CD14-positive monocyte (primary cell): Measurements from ENCODE around the gene PRMT5. TPM values are rescaled to one million over a fixed set of nuclear protein-coding genes. Genes with fewer than 3 reads are reported as not detected.
A peak's percentile ranks its signal among the peaks of the same experiment; 100 is the strongest.

Experiments
- DNase-seq, 3 donors: peaks; one replicate each; pipeline ENCODE4 v3.0.0-alpha.2; 2011 to 2022
- H2AFZ ChIP-seq: 2 replicates; pipeline ENCODE4 v1.6.0; 2012; ENCODE audit warnings: mild to moderate bottlenecking, low read depth, low read length, inconsistent platforms; ENCODE audit not compliant: insufficient read depth, poor library complexity, severe bottlenecking
- H3K27ac ChIP-seq, 2 donors: 1 replicate in 1 of 2; 2 replicates in 1 of 2; pipeline ENCODE4 v1.5.1; 2012 to 2013; ENCODE audit warnings: low read length in 2 of 2, control low read depth in 1 of 2, inconsistent platforms in 1 of 2, low read depth in 1 of 2, mild to moderate bottlenecking in 1 of 2
- H3K27me3 ChIP-seq, 2 donors: one replicate each; pipeline versions ENCODE4 v1.6.0 to v1.6.1; 2011 to 2013; ENCODE audit warnings: low read length in 2 of 2; ENCODE audit not compliant: control insufficient read depth in 2 of 2, insufficient read depth in 2 of 2
- H3K36me3 ChIP-seq, 2 donors: replicated peaks in 1 of 2; 1 replicate in 1 of 2; 2 replicates in 1 of 2; pipeline versions ENCODE4 v1.5.1 to v1.6.1; 2012 to 2013; ENCODE audit warnings: low read length in 2 of 2, control low read depth in 1 of 2, inconsistent platforms in 1 of 2, mild to moderate bottlenecking in 1 of 2; ENCODE audit not compliant: insufficient read depth in 2 of 2, control insufficient read depth in 1 of 2
- H3K4me1 ChIP-seq, 2 donors: 1 replicate in 1 of 2; 2 replicates in 1 of 2; pipeline versions ENCODE4 v1.5.1 to v1.6.1; 2012 to 2013; ENCODE audit warnings: low read length in 2 of 2, control low read depth in 1 of 2, inconsistent platforms in 1 of 2, mild to moderate bottlenecking in 1 of 2, moderate library complexity in 1 of 2; ENCODE audit not compliant: insufficient read depth in 2 of 2, control insufficient read depth in 1 of 2
- H3K4me2 ChIP-seq: replicated peaks from 2 replicates; pipeline ENCODE3; 2012; ENCODE audit warnings: low read length, moderate library complexity, mild to moderate bottlenecking; ENCODE audit not compliant: poor library complexity, severe bottlenecking; ENCODE audit errors: extremely low read depth
- H3K4me3 ChIP-seq, 3 experiments: fragments of 200-600 bp in 1 of 3; sonication (generic) in 1 of 3; replicated peaks in 1 of 3; 1 replicate in 2 of 3; 2 replicates in 1 of 3; pipeline ENCODE4 v1.5.1; 2011 to 2013; ENCODE audit warnings: low read length in 3 of 3, mild to moderate bottlenecking in 3 of 3, control low read depth in 2 of 3, low read depth in 2 of 3, inconsistent platforms in 1 of 3, moderate library complexity in 1 of 3
- H3K79me2 ChIP-seq: 2 replicates; pipeline ENCODE4 v1.6.0; 2012; ENCODE audit warnings: mild to moderate bottlenecking, control low read depth, inconsistent platforms, low read length, moderate library complexity; ENCODE audit not compliant: insufficient read depth
- H3K9ac ChIP-seq: 2 replicates; pipeline ENCODE4 v1.6.0; 2017; ENCODE audit warnings: low read length, mild to moderate bottlenecking; ENCODE audit not compliant: insufficient read depth, poor library complexity, severe bottlenecking
- H3K9me3 ChIP-seq, 2 donors: replicated peaks in 1 of 2; 1 replicate in 1 of 2; 2 replicates in 1 of 2; pipeline versions ENCODE4 v1.5.1 to v1.6.1; 2012 to 2013; ENCODE audit warnings: low read length in 2 of 2, control low read depth in 1 of 2; ENCODE audit not compliant: control insufficient read depth in 1 of 2, insufficient read depth in 1 of 2
- H4K20me1 ChIP-seq: 2 replicates; pipeline ENCODE4 v1.6.0; 2012; ENCODE audit warnings: mild to moderate bottlenecking, low read length, control low read depth, moderate library complexity; ENCODE audit not compliant: insufficient read depth
- H3K27ac Mint-ChIP-seq, 7 donors: one replicate each; pipeline ENCODE4 v1.8.0; 2020; ENCODE audit warnings: mild to moderate bottlenecking in 7 of 7, mixed read lengths in 7 of 7, moderate library complexity in 6 of 7, inconsistent platforms in 2 of 7
- H3K27me3 Mint-ChIP-seq, 3 donors: one replicate each; pipeline ENCODE4 v1.8.0; 2021 to 2022; ENCODE audit warnings: low read depth in 3 of 3, mild to moderate bottlenecking in 3 of 3, mixed read lengths in 3 of 3, moderate library complexity in 3 of 3, inconsistent platforms in 1 of 3
- H3K36me3 Mint-ChIP-seq, 2 donors: one replicate each; pipeline ENCODE4 v1.8.0; 2020; ENCODE audit warnings: mixed read lengths in 2 of 2, inconsistent platforms in 1 of 2, mild to moderate bottlenecking in 1 of 2
- H3K4me1 Mint-ChIP-seq: one replicate; pipeline ENCODE4 v1.8.0; 2020; ENCODE audit warnings: mild to moderate bottlenecking, mixed read lengths
- H3K4me3 Mint-ChIP-seq, 2 donors: one replicate each; pipeline ENCODE4 v1.8.0; 2020; ENCODE audit warnings: mild to moderate bottlenecking in 2 of 2, mixed read lengths in 2 of 2, moderate library complexity in 1 of 2
- H3K9me3 Mint-ChIP-seq, 7 donors: one replicate each; pipeline ENCODE4 v1.8.0; 2020 to 2022; ENCODE audit warnings: mixed read lengths in 7 of 7, mild to moderate bottlenecking in 6 of 7, moderate library complexity in 6 of 7, inconsistent platforms in 2 of 7
- WGBS: methylation state at CpG from one replicate; pipeline ENCODE4 v1.1.5; 2013; ENCODE audit warnings: missing lambda C conversion rate; ENCODE audit not compliant: insufficient coverage; 5-methylcytosine and 5-hydroxymethylcytosine counted together
- intact Hi-C, 2 donors: fragments of 100-400 bp; cut with micrococcal nuclease; formaldehyde crosslinking; loops; one replicate each; pipeline versions ENCODE4 v1.15.0 to v1.15.1; 2023
- polyA plus RNA-seq, 3 donors: library from polyadenylated mRNA; depleted of rRNA in 1 of 3; unstranded in 2 of 3; stranded (reverse) in 1 of 3; fragments of 300-500 nt in 2 of 3; fragments of >200 nt in 1 of 3; fragmentation: Illumina TruSeq in 2 of 3; gene quantifications; 1 replicate in 2 of 3; 2 replicates in 1 of 3; pipeline ENCODE4 v1.2.3, GENCODE V29; 2012 to 2021
- TF ChIP-seq, protein P1 (sequence below): fragments of 200-600 bp; IDR thresholded peaks from one replicate; pipeline ENCODE4 v1.8.0; 2022; ENCODE audit warnings: antibody characterized with exemption, mild to moderate bottlenecking

Gene PRMT5
- polyA plus RNA-seq, 3 donors = 38.7 to 44.4 (median 44.1) TPM

DNA sequence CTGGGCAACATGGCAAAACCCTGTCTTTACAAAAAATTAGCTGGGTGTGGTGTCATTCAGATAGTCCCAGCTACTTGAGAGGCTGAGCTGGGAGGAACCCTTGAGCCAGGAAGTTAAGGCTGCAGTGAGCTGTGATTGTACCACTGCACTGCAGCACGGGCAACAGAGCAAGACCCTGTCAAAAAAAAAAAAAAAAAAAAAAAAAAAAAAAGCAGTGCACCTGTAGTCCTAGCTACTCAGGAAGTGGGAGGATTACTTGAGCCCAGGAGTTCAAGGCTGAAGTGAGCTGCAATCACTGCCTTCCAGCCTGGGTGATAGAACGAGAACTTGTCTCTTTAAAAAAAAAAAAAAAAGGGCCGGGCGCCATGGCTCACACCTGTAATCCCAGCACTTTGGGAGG, 40.5 kb downstream of the PRMT5 start:
- WGBS = no CpG with 5 or more reads among the region's 4 CpGs
- peaks cover 21 to 22% of the 10 kb centered on the region in 2 donors for H3K36me3 Mint-ChIP-seq
- Histone ChIP-seq H3K27ac (no peak overlapping the region), H3K9me3 (no peaks in the 10 kb centered on the region), H3K4me3 (no peak overlapping the region), H3K36me3 (peaks cover 0 to 13% of the 10 kb centered on the region in 2 donors), H2AFZ (no peak overlapping the region), H4K20me1 (no peaks in the 10 kb centered on the region), H3K4me2 (no peak overlapping the region), H3K27me3 (peaks cover 0 to 20% of the 10 kb centered on the region in 2 donors), H3K79me2 (no peaks in the 10 kb centered on the region), H3K4me1 (peaks cover 12 to 15% of the 10 kb centered on the region in 2 donors), H3K9ac (no peak overlapping the region)
- H3K27ac Mint-ChIP-seq = peak overlapping the region in 1 of 7 donors; percentile 50
- H3K27me3 Mint-ChIP-seq = peaks cover 21 to 35% (median 22%) of the 10 kb centered on the region in 3 donors
- no peak overlapping the region for H3K4me3 Mint-ChIP-seq
- peaks cover 20% of the 10 kb centered on the region for H3K4me1 Mint-ChIP-seq
- no peak for DNase-seq
- TF ChIP-seq, protein P1, sequence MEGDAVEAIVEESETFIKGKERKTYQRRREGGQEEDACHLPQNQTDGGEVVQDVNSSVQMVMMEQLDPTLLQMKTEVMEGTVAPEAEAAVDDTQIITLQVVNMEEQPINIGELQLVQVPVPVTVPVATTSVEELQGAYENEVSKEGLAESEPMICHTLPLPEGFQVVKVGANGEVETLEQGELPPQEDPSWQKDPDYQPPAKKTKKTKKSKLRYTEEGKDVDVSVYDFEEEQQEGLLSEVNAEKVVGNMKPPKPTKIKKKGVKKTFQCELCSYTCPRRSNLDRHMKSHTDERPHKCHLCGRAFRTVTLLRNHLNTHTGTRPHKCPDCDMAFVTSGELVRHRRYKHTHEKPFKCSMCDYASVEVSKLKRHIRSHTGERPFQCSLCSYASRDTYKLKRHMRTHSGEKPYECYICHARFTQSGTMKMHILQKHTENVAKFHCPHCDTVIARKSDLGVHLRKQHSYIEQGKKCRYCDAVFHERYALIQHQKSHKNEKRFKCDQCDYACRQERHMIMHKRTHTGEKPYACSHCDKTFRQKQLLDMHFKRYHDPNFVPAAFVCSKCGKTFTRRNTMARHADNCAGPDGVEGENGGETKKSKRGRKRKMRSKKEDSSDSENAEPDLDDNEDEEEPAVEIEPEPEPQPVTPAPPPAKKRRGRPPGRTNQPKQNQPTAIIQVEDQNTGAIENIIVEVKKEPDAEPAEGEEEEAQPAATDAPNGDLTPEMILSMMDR = no peak
- H3K9me3 Mint-ChIP-seq = peaks cover 0 to 8% (median 3%) of the 10 kb centered on the region in 7 donors
- intact Hi-C loops = no loop called here

DNA sequence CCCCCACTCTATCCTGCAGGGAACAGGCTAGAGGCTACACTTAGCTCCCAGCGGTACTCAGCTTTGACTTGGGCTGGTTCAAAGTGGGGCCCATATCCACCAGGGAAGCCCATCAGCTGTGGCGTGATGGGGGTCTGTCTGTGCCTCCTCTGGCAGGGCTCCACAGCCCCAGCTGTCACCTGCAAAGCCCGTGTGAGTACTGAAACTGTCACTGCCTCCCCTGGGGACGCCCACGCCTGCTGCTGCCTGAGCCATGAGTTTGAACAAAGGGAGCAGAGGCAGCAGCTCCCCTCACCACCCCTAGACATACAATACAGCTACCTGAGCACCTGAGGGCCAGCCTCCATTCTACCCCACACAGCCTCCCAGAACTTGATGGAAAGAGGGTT, 41.2 kb downstream of the PRMT5 start:
- Histone ChIP-seq H4K20me1 (no peaks in the 10 kb centered on the region), H3K4me3 (no peak overlapping the region), H3K9ac (no peak overlapping the region), H3K27ac (no peak overlapping the region), H3K9me3 (no peaks in the 10 kb centered on the region), H3K79me2 (no peaks in the 10 kb centered on the region), H3K4me1 (peaks cover 12 to 15% of the 10 kb centered on the region in 2 donors), H3K4me2 (no peak overlapping the region), H3K27me3 (peaks cover 0 to 20% of the 10 kb centered on the region in 2 donors), H2AFZ (no peak overlapping the region), H3K36me3 (peaks cover 0 to 6% of the 10 kb centered on the region in 2 donors)
- 88% methylated on average over 5 of the region's 5 CpGs for WGBS
- peaks cover 22 to 40% (median 26%) of the 10 kb centered on the region in 3 donors for H3K27me3 Mint-ChIP-seq
- peak overlapping the region in 1 of 2 donors; percentile 94 for H3K4me3 Mint-ChIP-seq
- no peak for DNase-seq
- peaks cover 0 to 8% (median 3%) of the 10 kb centered on the region in 7 donors for H3K9me3 Mint-ChIP-seq
- intact Hi-C loops = no loop called here
- H3K27ac Mint-ChIP-seq = no peak overlapping the region
- H3K4me1 Mint-ChIP-seq = peaks cover 20% of the 10 kb centered on the region
- TF ChIP-seq, protein P1 = no peak
- H3K36me3 Mint-ChIP-seq = peaks cover 14 to 17% of the 10 kb centered on the region in 2 donors
